Left renal pelvis (tissue), 4 donors: Measurements from ENCODE around the gene PPM1A. TPM values are rescaled to one million over a fixed set of nuclear protein-coding genes. Genes with fewer than 3 reads are reported as not detected.

ENCODE experiments used
- DNase-seq, 4 donors: peaks; one replicate each; pipeline ENCODE4 v3.0.0-alpha.2; 2013; ENCODE audit warnings: low read depth in 4 of 4, low spot score in 3 of 4
- polyA plus RNA-seq, 4 donors: library from polyadenylated mRNA; unstranded; fragments of 120-200 nt; gene quantifications; one replicate each; pipeline ENCODE4 v1.2.1, GENCODE V29; 2013; ENCODE audit not compliant: insufficient read length in 4 of 4

Gene PPM1A
- polyA plus RNA-seq, 4 donors, result 55.6 to 84.3 (median 77.6) TPM

- no peak for DNase-seq
These were observed 23.8 kb upstream of the PPM1A start for GRCh38 chr14:60225265-60225664.

DNA sequence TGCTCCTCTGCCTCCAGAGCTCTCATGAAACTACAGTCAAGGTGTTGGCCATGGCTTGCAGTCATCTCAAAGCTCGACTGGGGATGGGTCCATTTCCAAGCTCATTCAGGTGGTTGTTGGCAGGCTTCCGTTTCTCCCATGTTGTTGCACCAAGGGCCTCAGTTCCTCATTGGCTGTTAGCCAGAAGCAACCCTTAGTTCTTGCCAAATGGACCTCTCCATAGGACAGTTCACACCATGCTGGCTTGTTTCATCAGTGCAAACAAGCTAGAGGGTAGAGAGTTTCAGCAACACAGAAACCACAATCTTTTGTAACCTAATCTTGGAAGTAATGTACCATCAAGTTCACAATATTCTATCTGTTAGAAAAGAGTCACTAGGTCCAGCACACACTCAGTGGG lies 22.7 kb upstream of the PPM1A start:
- DNase-seq, result no peak

DNA sequence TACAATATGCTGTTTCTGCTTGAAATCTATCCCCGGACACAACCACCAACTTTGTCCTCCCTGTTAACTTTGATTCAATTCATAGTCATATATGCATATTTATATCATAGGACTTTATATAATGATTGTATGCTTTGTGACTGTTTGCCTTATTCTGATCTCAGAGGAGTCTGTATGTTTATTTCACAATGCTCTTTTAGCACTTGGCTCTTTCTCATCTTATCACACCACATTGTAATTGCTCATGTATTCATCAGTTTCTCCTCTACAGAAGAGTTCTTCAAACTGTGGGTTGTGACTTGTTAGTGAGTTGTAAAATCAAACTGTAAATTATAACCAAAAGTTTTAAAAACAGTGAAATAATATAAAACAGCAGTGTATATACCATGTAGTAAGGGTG lies 21.7 kb upstream of the PPM1A start:
- DNase-seq, result no peak

DNA sequence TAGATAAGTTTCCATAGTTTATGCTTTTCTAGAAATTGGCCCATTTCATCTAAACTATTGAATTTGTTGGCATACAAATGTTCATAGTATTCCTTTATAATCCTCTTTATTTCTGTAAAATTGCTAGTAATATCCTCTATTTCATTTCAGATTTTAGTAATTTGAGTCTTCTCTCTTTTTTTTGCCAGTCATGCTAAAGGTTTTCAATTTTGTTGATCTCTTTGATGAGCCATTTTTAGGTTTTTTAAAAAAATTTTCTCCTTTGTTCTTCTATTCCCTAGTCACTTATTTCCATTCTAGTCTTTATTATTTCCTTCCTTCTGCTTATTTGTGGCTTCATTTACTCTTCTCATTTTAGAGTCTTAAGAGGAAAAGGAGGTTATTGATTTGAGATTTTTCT lies 19.4 kb upstream of the PPM1A start:
- no peak for DNase-seq

DNA sequence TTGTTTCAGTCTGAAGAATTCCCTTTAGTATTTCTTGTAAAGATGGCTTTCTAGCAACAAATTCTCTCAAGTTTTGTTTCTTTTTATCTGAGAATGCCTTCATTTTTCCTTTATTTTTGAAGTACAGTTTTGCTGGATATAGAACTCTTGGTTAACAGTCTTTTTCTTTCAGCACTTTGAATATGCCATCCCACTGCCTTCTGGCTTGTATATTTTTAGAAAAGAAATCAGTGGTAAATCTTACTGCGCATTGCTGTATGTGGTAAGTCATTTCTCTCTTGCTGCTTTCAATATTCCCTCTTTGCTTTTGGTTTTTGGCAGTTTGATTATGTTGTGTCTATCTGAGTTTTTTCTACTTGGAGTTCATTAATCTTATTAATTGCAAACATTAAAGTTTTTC lies 16.8 kb upstream of the PPM1A start:
- no peak for DNase-seq

- DNase-seq, result no peak
These were observed 15.8 kb upstream of the PPM1A start for GRCh38 chr14:60233251-60233650.

GRCh38 chr14:60233891-60234290 lies 15.1 kb upstream of the PPM1A start:
- no peak for DNase-seq

- no peak for DNase-seq
These were observed 13.6 kb upstream of the PPM1A start for GRCh38 chr14:60235440-60235839.

DNA sequence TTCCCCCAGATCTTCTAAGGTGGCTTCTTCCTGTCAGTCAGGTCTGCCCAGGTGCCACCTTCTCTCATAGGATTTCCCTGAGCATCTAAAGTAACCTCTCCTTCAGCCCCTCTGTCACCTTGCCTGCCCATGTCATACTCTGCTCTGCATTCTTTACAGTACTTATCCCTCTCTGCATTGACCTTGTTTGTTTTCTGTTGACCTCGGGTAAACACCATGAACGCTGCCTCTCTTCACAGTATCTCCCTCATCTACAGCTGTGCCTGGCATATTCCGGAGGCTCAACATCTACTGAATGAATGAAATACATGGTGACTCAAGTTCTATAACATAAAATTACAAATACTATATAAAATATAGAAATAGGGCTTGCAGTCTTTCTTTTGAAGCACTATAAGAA lies 10.1 kb upstream of the PPM1A start:
- no peak for DNase-seq

GRCh38 chr14:60240139-60240856 lies 8.7 kb upstream of the PPM1A start:
- DNase-seq, result no peak

GRCh38 chr14:60241091-60241490 lies 7.9 kb upstream of the PPM1A start:
- DNase-seq, result no peak

- DNase-seq, result no peak
These were observed 6.6 kb upstream of the PPM1A start for GRCh38 chr14:60242429-60242828.

DNA sequence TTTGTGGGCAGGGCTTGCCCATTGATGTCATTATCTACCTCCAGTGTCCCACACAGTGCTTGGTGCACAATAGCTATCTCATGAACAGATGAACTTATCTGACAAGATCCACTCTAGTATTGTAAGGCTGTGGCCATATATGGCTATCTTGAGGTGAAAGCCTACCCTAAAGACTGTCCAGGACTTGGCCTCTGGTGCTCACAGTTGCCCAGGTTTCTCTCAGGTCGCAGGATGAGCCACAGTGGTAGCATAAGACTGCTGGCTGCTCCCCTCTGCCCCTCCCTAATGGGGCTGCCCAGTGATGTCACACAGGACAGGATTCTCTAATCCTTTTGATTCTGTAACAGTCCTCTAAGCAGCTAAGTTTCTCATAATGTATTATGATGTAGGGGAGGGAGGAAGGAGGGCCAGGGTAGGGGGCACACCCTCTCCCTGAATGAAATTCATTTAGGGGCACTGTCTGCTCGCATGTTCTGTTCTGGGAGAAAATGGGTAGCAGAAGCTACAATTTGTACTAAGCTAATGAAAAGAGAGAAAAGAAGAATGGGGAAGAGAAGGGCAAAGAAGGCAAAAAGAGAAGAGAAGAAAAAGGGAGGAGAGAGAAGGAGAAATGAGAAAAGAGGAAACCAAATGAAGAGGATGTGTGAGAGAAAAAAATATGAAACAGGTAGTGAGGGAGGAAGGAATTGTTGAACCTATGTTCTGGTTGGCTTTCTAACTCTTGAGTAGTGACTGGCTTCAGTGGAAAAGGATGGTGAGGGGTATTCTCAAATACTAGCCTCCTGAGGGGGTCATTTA lies 3.4 kb upstream of the PPM1A start:
- DNase-seq, result no peak

- peak; percentile 86 to 90 (median 88) for DNase-seq
These were observed 876 bp upstream of the PPM1A start for GRCh38 chr14:60247994-60248696.

- peak; percentile 41 to 71 (median 62) for DNase-seq
These were observed 568 bp downstream of the PPM1A start for GRCh38 chr14:60249321-60250256.

DNA sequence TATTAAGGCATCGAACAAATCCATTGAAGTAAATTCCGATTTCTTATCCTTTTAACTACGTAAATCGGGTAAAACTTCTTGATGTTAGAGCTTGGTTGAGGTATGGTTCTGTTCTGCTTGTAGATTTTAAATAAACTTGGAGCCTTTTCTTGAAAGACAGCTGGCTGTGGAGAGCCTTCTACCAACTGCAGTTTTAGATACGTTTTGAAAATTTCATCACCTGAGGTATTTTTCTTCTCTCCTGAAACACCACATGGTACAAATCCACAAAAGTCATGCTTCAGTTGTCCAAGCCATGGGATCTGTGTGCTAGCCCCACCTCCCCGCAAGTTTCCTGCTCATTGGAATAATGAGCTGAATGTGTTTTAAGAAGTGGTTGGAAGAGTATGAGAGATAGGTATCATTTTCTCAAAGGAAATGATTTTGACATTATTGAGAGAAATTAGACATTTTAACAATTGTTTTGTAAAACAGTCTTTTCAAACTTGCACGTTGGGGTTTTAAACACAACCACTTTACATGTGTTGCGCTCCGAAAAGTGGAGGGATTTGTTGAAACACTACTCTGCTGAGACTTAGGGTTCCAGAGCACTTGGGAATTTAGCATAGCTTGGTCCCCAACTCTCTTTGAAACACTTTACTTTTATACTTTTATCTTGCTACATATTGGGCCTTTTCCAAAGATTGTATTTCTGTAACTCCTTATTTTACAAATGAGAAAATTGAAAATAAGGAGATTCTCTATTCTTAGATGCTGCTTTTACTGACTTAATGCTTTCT lies 1.4 kb downstream of the PPM1A start:
- DNase-seq, result peak in 2 of 4 donors; percentile 39

- no peak for DNase-seq
These were observed 2.9 kb downstream of the PPM1A start for GRCh38 chr14:60251877-60252276.

- DNase-seq, result no peak
These were observed 3.6 kb downstream of the PPM1A start for GRCh38 chr14:60252630-60253029.

DNA sequence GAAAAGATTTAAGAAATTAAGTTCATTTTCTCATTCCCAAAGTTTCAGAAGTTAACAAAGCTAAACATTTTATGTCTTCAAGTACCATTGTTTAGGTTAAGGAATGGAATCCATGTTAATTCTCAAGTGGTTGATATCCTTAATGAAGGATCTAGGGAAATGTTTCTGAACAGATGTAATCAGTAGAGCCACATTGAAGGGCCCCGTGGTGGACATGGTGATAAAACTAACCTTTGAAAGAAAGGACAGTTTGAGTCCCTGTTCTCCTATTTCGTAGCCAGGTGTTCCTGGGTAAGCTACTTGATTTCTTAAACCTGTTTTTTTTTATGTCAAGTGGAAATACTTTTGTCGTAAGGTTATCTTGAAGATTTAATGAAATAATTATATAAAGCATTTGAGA lies 4.6 kb downstream of the PPM1A start:
- no peak for DNase-seq

DNA sequence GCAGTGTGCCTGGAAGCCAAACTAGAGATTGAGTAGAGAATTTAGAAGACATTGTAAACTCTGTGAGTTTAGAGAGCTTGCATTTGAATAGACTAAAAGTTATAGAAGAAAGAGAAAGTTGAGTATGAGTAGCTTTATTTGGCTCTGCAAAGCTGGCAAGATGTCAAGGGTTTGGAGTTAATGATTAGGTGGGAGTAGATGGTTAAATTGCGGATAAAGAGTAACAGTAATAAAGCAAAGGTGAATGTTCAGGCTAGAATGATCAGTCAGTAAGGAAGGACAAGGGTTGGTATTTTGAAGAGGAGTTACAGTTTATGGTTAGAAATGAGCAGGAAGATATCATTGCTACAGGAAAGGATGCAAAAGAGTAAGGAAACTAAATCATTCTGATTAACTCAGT lies 5.2 kb downstream of the PPM1A start:
- peak in 1 of 4 donors; percentile 40 for DNase-seq
